OCI-LY3 (cell line): ENCODE measurements around the gene ARID5B.

ENCODE experiments used
- EZH2phosphoT487 ChIP-seq: fragments of 200-600 bp; shearing (Covaris generic); IDR thresholded peaks from 2 replicates; pipeline ENCODE4 v1.6.1; 2018; ENCODE audit warnings: antibody characterized with exemption, mixed run types, low read depth
- TF ChIP-seq, protein P1 (sequence below): fragments of 200-600, 300-600 bp; sonication (generic); IDR thresholded peaks from 2 replicates; pipeline ENCODE4 v1.5.1; 2014; ENCODE audit warnings: antibody characterized with exemption, low read length, low read depth

DNA sequence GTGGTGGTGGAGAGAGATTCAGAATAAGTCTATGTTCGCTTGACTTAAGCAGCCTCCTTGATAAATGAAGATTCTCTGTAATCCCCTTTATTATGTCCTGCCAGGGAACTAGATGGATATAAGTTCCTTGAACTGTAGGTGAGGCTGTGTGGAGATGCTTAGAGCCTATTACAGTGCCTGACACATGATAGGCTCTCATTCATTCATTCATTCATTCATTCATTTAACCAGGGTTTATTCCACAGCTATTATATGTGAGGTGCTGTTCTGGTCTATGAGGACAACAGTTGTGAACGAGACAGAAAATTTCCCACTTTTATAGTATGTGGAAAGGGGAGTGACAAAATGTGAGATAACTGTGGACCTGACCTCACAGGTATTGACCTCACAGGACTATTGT, 105.6 kb downstream of the ARID5B start:
- TF ChIP-seq, protein P1, sequence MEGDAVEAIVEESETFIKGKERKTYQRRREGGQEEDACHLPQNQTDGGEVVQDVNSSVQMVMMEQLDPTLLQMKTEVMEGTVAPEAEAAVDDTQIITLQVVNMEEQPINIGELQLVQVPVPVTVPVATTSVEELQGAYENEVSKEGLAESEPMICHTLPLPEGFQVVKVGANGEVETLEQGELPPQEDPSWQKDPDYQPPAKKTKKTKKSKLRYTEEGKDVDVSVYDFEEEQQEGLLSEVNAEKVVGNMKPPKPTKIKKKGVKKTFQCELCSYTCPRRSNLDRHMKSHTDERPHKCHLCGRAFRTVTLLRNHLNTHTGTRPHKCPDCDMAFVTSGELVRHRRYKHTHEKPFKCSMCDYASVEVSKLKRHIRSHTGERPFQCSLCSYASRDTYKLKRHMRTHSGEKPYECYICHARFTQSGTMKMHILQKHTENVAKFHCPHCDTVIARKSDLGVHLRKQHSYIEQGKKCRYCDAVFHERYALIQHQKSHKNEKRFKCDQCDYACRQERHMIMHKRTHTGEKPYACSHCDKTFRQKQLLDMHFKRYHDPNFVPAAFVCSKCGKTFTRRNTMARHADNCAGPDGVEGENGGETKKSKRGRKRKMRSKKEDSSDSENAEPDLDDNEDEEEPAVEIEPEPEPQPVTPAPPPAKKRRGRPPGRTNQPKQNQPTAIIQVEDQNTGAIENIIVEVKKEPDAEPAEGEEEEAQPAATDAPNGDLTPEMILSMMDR: no peak
- no peak for TF ChIP-seq EZH2phosphoT487
